Neural cell (in vitro differentiated cells): ENCODE data around the gene HSF5. TPM values are rescaled to one million over a fixed set of nuclear protein-coding genes. Genes with fewer than 3 reads are reported as not detected.

ENCODE experiments used
- H2AFZ ChIP-seq: fragments of 200-600, 300-800 bp; sonication (generic), shearing (Covaris generic); 2 replicates; pipeline ENCODE4 v1.6.0; 2014; ENCODE audit warnings: low read depth, mild to moderate bottlenecking, antibody characterized with exemption, low read length, moderate library complexity
- H3F3A ChIP-seq: fragments of 200-600 bp; shearing (Covaris generic); 2 replicates; pipeline ENCODE4 v1.6.1; 2016; ENCODE audit warnings: mild to moderate bottlenecking, moderate library complexity, mixed read lengths, antibody characterized with exemption, low read length; ENCODE audit not compliant: insufficient read depth, poor library complexity, severe bottlenecking
- H3K27ac ChIP-seq: fragments of 200-600, 300-800 bp; sonication (generic), shearing (Covaris generic); 2 replicates; pipeline ENCODE4 v1.5.1; 2014; ENCODE audit warnings: mild to moderate bottlenecking, low read length, moderate library complexity
- H3K27me3 ChIP-seq: fragments of 300-800, 200-600 bp; sonication (generic), shearing (Covaris generic); 2 replicates; pipeline ENCODE4 v1.6.0; 2014; ENCODE audit warnings: mild to moderate bottlenecking, low read depth, low read length, moderate library complexity; ENCODE audit not compliant: insufficient read depth
- H3K36me3 ChIP-seq: fragments of 300-800, 200-600 bp; sonication (generic), shearing (Covaris generic); 2 replicates; pipeline ENCODE4 v1.5.1; 2014; ENCODE audit warnings: mild to moderate bottlenecking, antibody characterized with exemption, low read length, moderate library complexity; ENCODE audit not compliant: insufficient read depth
- H3K4me2 ChIP-seq: fragments of 300-800, 200-600 bp; sonication (generic), shearing (Covaris generic); 2 replicates; pipeline ENCODE4 v1.6.0; 2014; ENCODE audit warnings: mild to moderate bottlenecking, low read length
- H3K4me3 ChIP-seq: fragments of 300-800, 200-600 bp; sonication (generic), shearing (Covaris generic); 2 replicates; pipeline ENCODE4 v1.5.1; 2014; ENCODE audit warnings: mild to moderate bottlenecking, low read length, moderate library complexity
- H3K79me2 ChIP-seq: fragments of 200-600 bp; shearing (Covaris generic); replicated peaks from 2 replicates; pipeline ENCODE4 v1.6.0; 2014; ENCODE audit warnings: mild to moderate bottlenecking, low read length, moderate library complexity; ENCODE audit not compliant: insufficient read depth
- H3K9ac ChIP-seq: fragments of 300-800, 200-600 bp; sonication (generic), shearing (Covaris generic); 2 replicates; pipeline ENCODE4 v1.6.1; 2016; ENCODE audit warnings: mild to moderate bottlenecking, low read length, mixed read lengths
- H3K9me2 ChIP-seq: fragments of 200-600 bp; shearing (Covaris generic); 2 replicates; pipeline ENCODE4 v1.6.1; 2016; ENCODE audit warnings: mild to moderate bottlenecking, low read length, mixed read lengths; ENCODE audit not compliant: insufficient read depth
- H3K9me3 ChIP-seq: fragments of 200-600, 300-800 bp; sonication (generic), shearing (Covaris generic); 2 replicates; pipeline ENCODE4 v1.6.1; 2016; ENCODE audit warnings: mild to moderate bottlenecking, mixed run types, low read length, moderate library complexity, mixed read lengths
- H4K20me1 ChIP-seq: fragments of 200-600 bp; shearing (Covaris generic); 2 replicates; pipeline ENCODE4 v1.6.1; 2016; ENCODE audit warnings: mild to moderate bottlenecking, mixed run types; ENCODE audit not compliant: insufficient read depth
- CTCF ChIP-seq: fragments of 450-650 bp; IDR thresholded peaks from 2 replicates; pipeline ENCODE4 v1.5.1; 2014; ENCODE audit warnings: antibody characterized with exemption, mild to moderate bottlenecking, moderate library complexity; ENCODE audit not compliant: poor library complexity, severe bottlenecking
- EP300 ChIP-seq: fragments of 450-650 bp; conservative IDR thresholded peaks from 2 replicates; pipeline ENCODE4 v1.6.1; 2014; ENCODE audit warnings: antibody characterized with exemption, mild to moderate bottlenecking, moderate library complexity; ENCODE audit not compliant: poor library complexity, severe bottlenecking
- EZH2 ChIP-seq: fragments of 200-600, 300-800 bp; shearing (Covaris generic), sonication (generic); IDR thresholded peaks from 2 replicates; pipeline ENCODE4 v1.6.1; 2014; ENCODE audit warnings: antibody characterized with exemption, low read length, borderline replicate concordance, mild to moderate bottlenecking; ENCODE audit not compliant: insufficient read depth, poor library complexity, severe bottlenecking
- MXI1 ChIP-seq: fragments of 450-650 bp; conservative IDR thresholded peaks from 2 replicates; pipeline ENCODE4 v1.6.1; 2014; ENCODE audit warnings: antibody characterized with exemption, mild to moderate bottlenecking; ENCODE audit not compliant: poor library complexity, severe bottlenecking
- POLR2AphosphoS5 ChIP-seq: IDR thresholded peaks from 2 replicates; pipeline ENCODE4 v1.6.1; 2012
- RAD21 ChIP-seq: fragments of 450-650 bp; conservative IDR thresholded peaks from 2 replicates; pipeline ENCODE4 v1.6.1; 2014; ENCODE audit warnings: antibody characterized with exemption, mild to moderate bottlenecking, moderate library complexity
- REST ChIP-seq: IDR thresholded peaks from 2 replicates; pipeline ENCODE4 v1.6.1; 2012; ENCODE audit warnings: borderline replicate concordance
- SMC3 ChIP-seq: fragments of 450-650 bp; conservative IDR thresholded peaks from 2 replicates; pipeline ENCODE4 v1.6.1; 2014; ENCODE audit warnings: antibody characterized with exemption, mild to moderate bottlenecking, moderate library complexity; ENCODE audit not compliant: poor library complexity
- TAF1 ChIP-seq: IDR thresholded peaks from 2 replicates; pipeline ENCODE4 v1.6.1; 2012; ENCODE audit warnings: low read depth
- polyA plus RNA-seq: library from polyadenylated mRNA; depleted of rRNA; stranded (reverse); fragments of >200 nt; gene quantifications from 2 replicates; pipeline ENCODE4 v1.2.3, GENCODE V29; 2014

The HSF5 gene
- polyA plus RNA-seq, 1 donor from 2014 or later, result 0.21 TPM

GRCh38 chr17:58386708-58387107 is 101.5 kb downstream of the HSF5 start:
- no peak for TF ChIP-seq TAF1
- no peak for TF ChIP-seq EZH2
- TF ChIP-seq POLR2AphosphoS5, result no peak
- no peak for TF ChIP-seq EP300
- TF ChIP-seq MXI1, result no peak
- no peak for TF ChIP-seq CTCF
- TF ChIP-seq SMC3, result no peak
- TF ChIP-seq RAD21, result no peak
- H4K20me1 ChIP-seq, result no peaks in the 10 kb centered on the region
- no peaks in the 10 kb centered on the region for H3K79me2 ChIP-seq
- no peaks in the 10 kb centered on the region for H3K27me3 ChIP-seq
- no peaks in the 10 kb centered on the region for H3K36me3 ChIP-seq
- no peak overlapping the region for H2AFZ ChIP-seq
- H3K9me2 ChIP-seq, result no peaks in the 10 kb centered on the region
- H3K4me3 ChIP-seq, result no peak overlapping the region
- no peak overlapping the region for H3K27ac ChIP-seq
- no peaks in the 10 kb centered on the region for H3K9me3 ChIP-seq
- no peak overlapping the region for H3K9ac ChIP-seq
- no peak overlapping the region for H3K4me2 ChIP-seq
- no peaks in the 10 kb centered on the region for H3F3A ChIP-seq

GRCh38 chr17:58385359-58385899 is 102.8 kb downstream of the HSF5 start:
- Histone ChIP-seq H3K9me3 (no peaks in the 10 kb centered on the region), H3K4me3 (no peak overlapping the region), H3K9ac (no peak overlapping the region), H3K36me3 (no peaks in the 10 kb centered on the region), H3K79me2 (no peaks in the 10 kb centered on the region), H3K4me2 (no peak overlapping the region), H3K27ac (no peak overlapping the region), H3K27me3 (no peaks in the 10 kb centered on the region), H3K9me2 (no peaks in the 10 kb centered on the region), H4K20me1 (no peaks in the 10 kb centered on the region), H3F3A (no peaks in the 10 kb centered on the region), H2AFZ (no peak overlapping the region)
- TF ChIP-seq TAF1 (no peak), SMC3 (no peak), POLR2AphosphoS5 (no peak), MXI1 (no peak), EP300 (no peak), CTCF (no peak), REST (no peak), EZH2 (no peak), RAD21 (no peak)
